ENCODE results near the gene TTC39A. TPM values are rescaled to one million over a fixed set of nuclear protein-coding genes. Genes with fewer than 3 reads are reported as not detected.

Gene TTC39A
- polyA plus RNA-seq, 2 of the 4 experiments (the other 2 are of a cell fraction), result 1.4 to 6.2 TPM

DNA sequence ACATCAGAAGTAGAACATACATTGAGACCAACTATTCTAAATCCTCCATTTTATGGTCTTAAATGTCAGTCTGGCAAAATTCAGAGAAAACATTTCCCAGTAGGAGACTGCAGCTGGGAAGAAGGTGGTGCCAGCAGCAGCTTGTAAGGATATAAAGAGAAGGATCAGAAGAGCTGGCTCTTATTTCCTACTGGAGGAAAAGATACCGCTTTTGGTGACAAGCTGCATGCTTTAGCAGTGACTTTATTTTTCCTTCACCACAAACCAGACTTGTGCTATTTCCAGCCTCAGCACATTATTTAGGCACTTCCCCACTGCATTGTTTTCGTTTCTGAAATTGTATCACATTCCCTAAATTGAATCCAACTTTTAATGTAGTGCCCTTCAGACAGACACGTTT is 65.9 kb downstream of the TTC39A start:
- Histone ChIP-seq H3K9me3 (no peaks in the 10 kb centered on the region), H3K27ac (no peak overlapping the region), H3K4me3 (no peak overlapping the region), H3K4me2 (no peak overlapping the region), H3K4me1 (peaks cover 15% of the 10 kb centered on the region; the same call in 1 of the 3 replicates)
- ATAC-seq (no peak), FAIRE-seq (no peak), DNase-seq (ENCODE audit: low read depth in 1 of 2, low spot score in 1 of 2) (no peak)
- ChIA-PET POLR2A (no interaction called here), CTCF (no interaction called here)
- TF ChIP-seq, protein P1, sequence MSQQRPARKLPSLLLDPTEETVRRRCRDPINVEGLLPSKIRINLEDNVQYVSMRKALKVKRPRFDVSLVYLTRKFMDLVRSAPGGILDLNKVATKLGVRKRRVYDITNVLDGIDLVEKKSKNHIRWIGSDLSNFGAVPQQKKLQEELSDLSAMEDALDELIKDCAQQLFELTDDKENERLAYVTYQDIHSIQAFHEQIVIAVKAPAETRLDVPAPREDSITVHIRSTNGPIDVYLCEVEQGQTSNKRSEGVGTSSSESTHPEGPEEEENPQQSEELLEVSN (IDR thresholded peaks at IDR 0.05; ENCODE audit: borderline replicate concordance, low read depth), result no peak
- TF ChIP-seq FOSB (CRISPR knock-in tag; IDR thresholded peaks at IDR 0.05) (no peak), KDM1A (IDR thresholded peaks at IDR 0.05; ENCODE audit: low read depth) (no peak), RARB (CRISPR knock-in tag; IDR thresholded peaks at IDR 0.05) (no peak), ESRRA (IDR thresholded peaks at IDR 0.05; ENCODE audit: borderline replicate concordance, low read length) (no peak), RFX5 (IDR thresholded peaks at IDR 0.05) (no peak), POLR2AphosphoS2 (conservative IDR thresholded peaks at IDR 0.05; ENCODE audit: low read length) (no peak), ZSCAN20 (CRISPR knock-in tag; IDR thresholded peaks at IDR 0.05) (no peak), KDM5A (IDR thresholded peaks at IDR 0.05) (no peak), HEYL (CRISPR knock-in tag; IDR thresholded peaks at IDR 0.05) (no peak), NFE2L2 (conservative IDR thresholded peaks at IDR 0.05; ENCODE audit: low read length) (no peak), RAD21 (conservative IDR thresholded peaks at IDR 0.05 in 1 of 2, IDR thresholded peaks at IDR 0.05 in 1 of 2) (no peak), ZNF302 (CRISPR knock-in tag; IDR thresholded peaks at IDR 0.05) (no peak), TFCP2L1 (CRISPR knock-in tag; IDR thresholded peaks at IDR 0.05) (no peak), SMC3 (IDR thresholded peaks at IDR 0.05) (no peak)
- TF ChIP-seq, protein P2, sequence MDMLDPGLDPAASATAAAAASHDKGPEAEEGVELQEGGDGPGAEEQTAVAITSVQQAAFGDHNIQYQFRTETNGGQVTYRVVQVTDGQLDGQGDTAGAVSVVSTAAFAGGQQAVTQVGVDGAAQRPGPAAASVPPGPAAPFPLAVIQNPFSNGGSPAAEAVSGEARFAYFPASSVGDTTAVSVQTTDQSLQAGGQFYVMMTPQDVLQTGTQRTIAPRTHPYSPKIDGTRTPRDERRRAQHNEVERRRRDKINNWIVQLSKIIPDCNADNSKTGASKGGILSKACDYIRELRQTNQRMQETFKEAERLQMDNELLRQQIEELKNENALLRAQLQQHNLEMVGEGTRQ (IDR thresholded peaks at IDR 0.05), result no peak
- TF ChIP-seq, protein P3, sequence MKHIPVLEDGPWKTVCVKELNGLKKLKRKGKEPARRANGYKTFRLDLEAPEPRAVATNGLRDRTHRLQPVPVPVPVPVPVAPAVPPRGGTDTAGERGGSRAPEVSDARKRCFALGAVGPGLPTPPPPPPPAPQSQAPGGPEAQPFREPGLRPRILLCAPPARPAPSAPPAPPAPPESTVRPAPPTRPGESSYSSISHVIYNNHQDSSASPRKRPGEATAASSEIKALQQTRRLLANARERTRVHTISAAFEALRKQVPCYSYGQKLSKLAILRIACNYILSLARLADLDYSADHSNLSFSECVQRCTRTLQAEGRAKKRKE (CRISPR knock-in tag; IDR thresholded peaks at IDR 0.05; ENCODE audit: low read depth), result no peak
- TF ChIP-seq, protein P4, sequence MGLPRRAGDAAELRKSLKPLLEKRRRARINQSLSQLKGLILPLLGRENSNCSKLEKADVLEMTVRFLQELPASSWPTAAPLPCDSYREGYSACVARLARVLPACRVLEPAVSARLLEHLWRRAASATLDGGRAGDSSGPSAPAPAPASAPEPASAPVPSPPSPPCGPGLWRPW (IDR thresholded peaks at IDR 0.05), result no peak
- TF ChIP-seq, protein P5, sequence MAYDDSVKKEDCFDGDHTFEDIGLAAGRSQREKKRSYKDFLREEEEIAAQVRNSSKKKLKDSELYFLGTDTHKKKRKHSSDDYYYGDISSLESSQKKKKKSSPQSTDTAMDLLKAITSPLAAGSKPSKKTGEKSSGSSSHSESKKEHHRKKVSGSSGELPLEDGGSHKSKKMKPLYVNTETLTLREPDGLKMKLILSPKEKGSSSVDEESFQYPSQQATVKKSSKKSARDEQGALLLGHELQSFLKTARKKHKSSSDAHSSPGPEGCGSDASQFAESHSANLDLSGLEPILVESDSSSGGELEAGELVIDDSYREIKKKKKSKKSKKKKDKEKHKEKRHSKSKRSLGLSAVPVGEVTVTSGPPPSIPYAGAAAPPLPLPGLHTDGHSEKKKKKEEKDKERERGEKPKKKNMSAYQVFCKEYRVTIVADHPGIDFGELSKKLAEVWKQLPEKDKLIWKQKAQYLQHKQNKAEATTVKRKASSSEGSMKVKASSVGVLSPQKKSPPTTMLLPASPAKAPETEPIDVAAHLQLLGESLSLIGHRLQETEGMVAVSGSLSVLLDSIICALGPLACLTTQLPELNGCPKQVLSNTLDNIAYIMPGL (CRISPR knock-in tag; IDR thresholded peaks at IDR 0.05; ENCODE audit: borderline replicate concordance), result no peak
- WGBS (ENCODE audit: missing lambda C conversion rate), result 69% methylated on average over 3 of the region's 3 CpGs

DNA sequence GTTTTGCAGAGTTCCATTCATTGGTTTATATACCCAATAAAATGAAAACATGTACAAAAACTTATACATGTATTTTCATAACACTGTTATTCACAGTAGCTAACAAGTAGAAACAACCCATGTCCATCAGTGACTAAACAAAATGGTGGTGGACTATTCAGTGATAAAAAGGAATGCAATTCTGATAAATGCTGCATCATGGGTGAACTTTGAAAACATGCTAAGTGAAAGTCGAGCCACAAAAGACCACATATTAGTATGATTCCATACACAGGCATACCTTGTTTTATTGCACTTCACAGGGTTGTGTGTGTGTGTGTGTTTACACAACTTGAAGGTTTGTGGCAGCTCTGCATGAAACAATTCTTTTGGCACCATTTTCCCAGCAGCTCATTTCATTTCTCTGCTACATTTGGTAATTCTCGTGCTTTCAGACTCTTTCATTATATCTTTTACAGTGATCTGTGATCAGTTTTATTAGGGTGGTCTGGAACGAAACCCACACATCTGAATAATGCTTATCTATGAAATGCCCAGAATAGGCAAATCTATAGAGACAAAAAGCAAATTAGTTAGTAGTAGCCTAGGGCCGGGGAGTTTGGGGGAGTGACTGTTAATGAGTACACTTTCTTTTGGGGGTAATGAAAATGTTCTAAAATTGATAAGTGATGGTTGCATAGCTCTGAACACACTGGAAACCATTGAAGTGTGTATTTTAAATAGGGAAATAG is 67.0 kb downstream of the TTC39A start:
- ChIA-PET CTCF (interaction anchor here (0.6 to 1.1 kb wide), 2 partner anchors 33 to 228 kb away, joined by 3 read pairs; no protein-coding TSS in a partner anchor), POLR2A (no interaction called here)
- FAIRE-seq, result no peak
- WGBS (ENCODE audit: missing lambda C conversion rate), result 84% methylated on average over 4 of the region's 4 CpGs
- Histone ChIP-seq H3K4me1 (peaks cover 15% of the 10 kb centered on the region; the same call in 1 of the 3 replicates), H3K4me3 (no peak overlapping the region), H3K27ac (no peak overlapping the region), H3K9me3 (no peaks in the 10 kb centered on the region), H3K4me2 (no peak overlapping the region)
- no peak for DNase-seq (ENCODE audit: low read depth in 1 of 2, low spot score in 1 of 2)
- TF ChIP-seq, protein P1 (IDR thresholded peaks at IDR 0.05; ENCODE audit: borderline replicate concordance, low read depth), result no peak
- no peak for TF ChIP-seq FOXS1 (CRISPR knock-in tag; IDR thresholded peaks at IDR 0.05)
- TF ChIP-seq HDAC2 (IDR thresholded peaks at IDR 0.05), result no peak
- no peak for TF ChIP-seq MAFK (IDR thresholded peaks at IDR 0.05; ENCODE audit: partially characterized antibody)
- TF ChIP-seq KDM1A (IDR thresholded peaks at IDR 0.05; ENCODE audit: low read depth), result no peak
- ATAC-seq, result no peak
